GM12801 (cell line): ENCODE results near the gene RNF115.

Source experiments
- CTCF ChIP-seq: IDR thresholded peaks from one replicate; pipeline ENCODE4 v1.5.1; 2011; ENCODE audit warnings: control low read depth; ENCODE audit not compliant: insufficient read length; ENCODE audit errors: extremely low read depth

The RNF115 gene

GRCh38 chr1:145702052-145702451 lies 121.8 kb downstream of the RNF115 start:
- TF ChIP-seq CTCF, result no peak

GRCh38 chr1:145701306-145701862 lies 122.5 kb downstream of the RNF115 start:
- TF ChIP-seq CTCF, result no peak

- no peak for TF ChIP-seq CTCF
These were observed 127.3 kb downstream of the RNF115 start for GRCh38 chr1:145696630-145696960.

DNA sequence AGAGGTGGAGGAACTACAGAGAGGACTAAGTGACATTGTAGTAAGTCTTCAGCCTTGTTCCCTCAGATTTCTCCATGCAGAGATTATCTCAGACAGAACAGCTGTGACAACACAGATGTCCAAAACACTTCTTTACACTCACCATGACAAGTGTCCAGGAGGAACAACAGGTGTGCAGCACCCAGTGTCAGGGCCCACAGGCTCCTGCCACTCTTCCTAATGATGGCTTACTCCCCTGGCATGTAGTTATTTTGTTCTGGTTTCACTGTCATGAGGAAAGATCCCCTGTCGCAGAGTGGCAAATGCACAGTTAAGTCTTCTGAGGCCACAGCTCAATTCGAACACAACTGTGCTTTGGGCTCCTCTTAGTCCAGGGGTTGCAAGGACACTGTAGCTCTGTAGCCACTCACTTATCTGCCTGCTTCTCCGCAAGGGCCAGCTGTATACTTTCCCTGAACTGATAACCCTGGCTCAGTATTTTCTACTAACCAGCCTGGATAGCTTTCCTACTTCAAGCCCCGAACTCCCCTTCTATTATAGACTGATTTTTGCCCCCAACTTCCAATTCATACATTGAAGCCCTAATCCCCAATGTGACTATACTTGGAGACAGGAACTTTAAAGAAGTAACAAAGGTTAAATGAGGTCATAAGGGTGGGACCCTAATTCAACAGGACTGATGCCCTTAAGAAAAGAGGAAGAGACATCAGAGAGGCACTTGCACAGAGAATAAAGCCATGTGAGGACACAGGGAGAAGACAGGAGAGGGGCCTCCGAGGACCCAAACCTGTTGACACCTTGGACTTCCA lies 127.9 kb downstream of the RNF115 start:
- TF ChIP-seq CTCF, result no peak

DNA sequence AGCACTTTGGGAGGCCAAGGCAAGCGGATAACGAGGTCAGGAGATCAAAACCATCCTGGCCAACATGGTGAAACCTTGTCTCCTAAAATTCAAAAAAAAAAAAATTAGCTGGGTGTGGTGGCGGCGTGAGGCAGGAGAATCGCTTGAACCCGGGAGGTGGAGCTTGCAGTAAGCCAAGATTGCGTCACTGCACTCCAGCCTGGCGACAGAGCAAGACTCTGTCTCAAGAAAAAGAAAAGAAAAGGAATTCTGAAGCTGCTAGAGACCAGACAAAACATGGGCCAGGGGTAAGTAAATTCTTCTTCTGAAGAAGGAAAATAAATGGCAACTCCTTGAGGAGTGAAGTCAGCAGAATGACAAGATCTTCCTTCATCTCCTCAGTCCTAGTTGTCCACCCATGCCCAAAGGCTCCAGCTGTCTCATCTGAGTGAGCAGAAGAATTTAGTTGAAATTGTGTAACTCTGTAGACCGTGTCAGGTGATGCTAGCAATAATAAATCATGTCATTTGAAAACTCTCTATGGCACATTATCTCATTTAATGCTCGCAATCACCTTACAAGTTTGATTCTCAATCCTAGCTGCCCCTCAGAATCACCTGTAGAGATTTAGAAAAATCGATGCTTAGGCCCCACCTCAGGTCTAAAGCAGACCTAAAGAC lies 131.0 kb downstream of the RNF115 start:
- TF ChIP-seq CTCF, result no peak

DNA sequence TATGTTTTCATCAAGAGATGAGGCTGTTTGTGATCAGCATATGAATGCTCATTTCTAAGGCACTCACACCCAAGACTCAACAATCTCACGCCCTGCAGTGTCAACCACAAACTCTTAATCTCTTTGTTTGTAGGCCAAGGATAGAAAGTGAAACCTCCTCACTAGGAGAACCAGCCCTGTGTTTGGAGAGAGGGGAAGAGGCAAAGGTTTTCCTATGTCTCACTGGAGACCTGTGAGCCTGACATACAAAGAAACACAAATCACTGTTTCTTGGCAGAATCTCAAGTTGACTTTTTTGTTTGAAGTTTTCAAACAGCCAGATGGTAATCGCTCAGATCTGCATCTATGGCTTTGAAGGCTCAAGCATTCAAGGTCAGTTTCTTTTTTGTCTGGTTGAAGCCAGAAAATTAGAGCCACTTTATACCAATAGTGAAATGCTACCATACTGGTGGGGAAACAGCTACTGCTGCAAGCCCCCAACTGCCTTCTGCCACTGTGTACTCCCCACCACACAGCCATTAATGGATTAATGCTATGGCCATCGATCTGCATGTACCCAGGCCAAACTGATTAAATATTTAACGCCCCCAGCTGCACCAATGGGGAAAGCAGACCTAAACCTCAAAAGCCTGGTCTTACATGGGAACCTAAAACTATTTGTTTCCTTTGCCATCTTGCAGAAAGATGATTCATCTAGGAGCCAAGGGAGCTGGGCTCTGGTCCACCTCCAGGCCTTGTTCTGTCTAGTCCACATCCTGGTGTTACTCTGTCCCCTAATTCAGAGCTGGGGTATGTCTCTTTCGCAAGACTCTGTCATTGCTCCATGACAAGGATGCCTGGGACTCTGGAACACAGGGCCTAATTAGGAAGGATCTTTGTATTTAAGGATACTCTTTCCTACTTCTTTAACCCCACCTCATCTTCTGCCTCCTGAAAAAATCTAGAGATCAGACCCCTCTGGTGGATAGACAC lies 133.0 kb downstream of the RNF115 start:
- no peak for TF ChIP-seq CTCF

- TF ChIP-seq CTCF, result no peak
These were observed 134.0 kb downstream of the RNF115 start for GRCh38 chr1:145689922-145690321.
